GM11168 (cell line): Measurements from ENCODE around the gene DPH7.
"Not testable (repeated sequence)": the region's sequence is repeated elsewhere in the genome, so short reads cannot be mapped to it uniquely, and the experiment has no call there.

Source experiments
- in situ Hi-C: fragments of 300-500 bp; cut with MboI; formaldehyde crosslinking; loops from one replicate; pipeline ENCODE4 v1.12.0; 2022; ENCODE audit warnings: low sequenced_read_pairs; ENCODE audit not compliant: unreplicated experiment

DPH7 gene

GRCh38 chr9:137551264-137552021 lies 27.3 kb downstream of the DPH7 start, which contains the start of gene MRPL41:
Gene MRPL41 (plus strand): TSS chr9:137551879. CDS start chr9:137552082, 203 bp downstream.
- in situ Hi-C loops = no loop called here

GRCh38 chr9:137550958-137551263 lies 27.8 kb downstream of the DPH7 start:
- in situ Hi-C loops = not testable (repeated sequence)

GRCh38 chr9:137550231-137550621 lies 28.5 kb downstream of the DPH7 start, which contains the start of gene PNPLA7:
Gene PNPLA7 (minus strand): TSS chr9:137550402. CDS start chr9:137550197, 205 bp downstream.
- in situ Hi-C loops = no loop called here

- in situ Hi-C loops = no loop called here
Measured at GRCh38 chr9:137547687-137548543, 30.8 kb downstream of the DPH7 start.

- in situ Hi-C loops = no loop called here
Measured at GRCh38 chr9:137545123-137545522, 33.6 kb downstream of the DPH7 start.

GRCh38 chr9:137544176-137544760 lies 34.5 kb downstream of the DPH7 start:
- in situ Hi-C loops = no loop called here

- in situ Hi-C loops = no loop called here
Measured at GRCh38 chr9:137543237-137543963, 35.3 kb downstream of the DPH7 start.

GRCh38 chr9:137542486-137542885 lies 36.2 kb downstream of the DPH7 start:
- in situ Hi-C loops = no loop called here

GRCh38 chr9:137540536-137540935 lies 38.2 kb downstream of the DPH7 start:
- in situ Hi-C loops = no loop called here

GRCh38 chr9:137538058-137538457 lies 40.7 kb downstream of the DPH7 start:
- in situ Hi-C loops = no loop called here

- in situ Hi-C loops = not testable (repeated sequence)
Measured at GRCh38 chr9:137536594-137537131, 42.1 kb downstream of the DPH7 start.

- in situ Hi-C loops = no loop called here
Measured at GRCh38 chr9:137535120-137535428, 43.7 kb downstream of the DPH7 start.

- in situ Hi-C loops = no loop called here
Measured at GRCh38 chr9:137534256-137535119, 44.2 kb downstream of the DPH7 start.

- in situ Hi-C loops = not testable (repeated sequence)
Measured at GRCh38 chr9:137532891-137533468, 45.7 kb downstream of the DPH7 start.

GRCh38 chr9:137531099-137531765 lies 47.5 kb downstream of the DPH7 start:
- in situ Hi-C loops = no loop called here

GRCh38 chr9:137530331-137530730 lies 48.4 kb downstream of the DPH7 start:
- in situ Hi-C loops = no loop called here

- in situ Hi-C loops = no loop called here
Measured at GRCh38 chr9:137524981-137525317, 53.8 kb downstream of the DPH7 start.

- in situ Hi-C loops = no loop called here
Measured at GRCh38 chr9:137524161-137524980, 54.4 kb downstream of the DPH7 start.
